Kidney tubule cell (primary cell): ENCODE measurements around the gene CLASP1.
"Not testable (repeated sequence)": the region's sequence is repeated elsewhere in the genome, so short reads cannot be mapped to it uniquely, and the experiment has no call there.

Experiments used
- DNase-seq: peaks from one replicate; pipeline ENCODE4 v3.0.0-alpha.2; 2018; ENCODE audit warnings: low spot score

The CLASP1 gene

DNA sequence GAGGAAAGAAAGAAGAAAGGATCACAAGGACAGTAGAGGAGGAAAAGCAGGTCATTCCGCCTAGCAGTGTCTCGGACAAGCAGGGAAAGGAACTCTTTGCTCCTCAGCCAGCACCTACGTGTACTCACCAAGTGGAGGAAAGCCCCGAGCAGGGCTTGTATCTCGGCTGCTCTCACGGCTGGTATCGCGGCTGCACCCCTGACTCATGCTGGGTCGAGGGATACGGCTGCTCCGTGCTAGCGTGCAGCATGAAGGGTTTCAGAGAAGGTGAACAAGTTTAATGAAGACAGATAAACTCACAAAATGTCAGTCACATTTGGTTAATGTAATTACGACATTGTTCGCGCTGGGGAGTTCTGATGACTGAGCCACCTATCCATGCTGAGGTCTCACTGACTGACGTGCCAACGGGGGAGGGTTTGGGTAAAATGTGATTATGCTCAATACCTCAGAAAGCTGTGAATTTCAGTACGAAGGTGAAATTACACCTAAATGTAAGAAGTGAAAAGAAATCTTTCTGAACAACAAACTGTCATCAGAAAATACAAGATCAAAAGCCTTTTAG is 230.7 kb downstream of the CLASP1 start:
- no peak for DNase-seq

DNA sequence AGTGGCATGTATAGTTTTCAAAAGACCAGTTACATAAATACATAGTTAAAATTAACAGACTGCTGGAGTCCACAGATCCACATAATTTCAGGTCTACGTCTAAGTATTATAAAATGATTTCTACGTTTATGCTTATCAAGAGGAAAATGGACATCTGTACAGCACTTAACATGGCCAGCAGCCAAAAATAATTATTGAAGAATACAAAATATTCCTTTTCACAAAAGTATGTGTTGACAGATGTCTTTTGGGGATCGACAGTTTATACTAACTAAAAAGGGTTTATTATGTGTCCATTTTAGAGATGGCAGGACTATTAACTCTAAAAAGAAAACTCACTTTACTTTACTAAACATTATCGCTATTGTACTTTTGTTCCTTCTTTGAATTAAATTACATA is 231.4 kb downstream of the CLASP1 start:
- no peak for DNase-seq

DNA sequence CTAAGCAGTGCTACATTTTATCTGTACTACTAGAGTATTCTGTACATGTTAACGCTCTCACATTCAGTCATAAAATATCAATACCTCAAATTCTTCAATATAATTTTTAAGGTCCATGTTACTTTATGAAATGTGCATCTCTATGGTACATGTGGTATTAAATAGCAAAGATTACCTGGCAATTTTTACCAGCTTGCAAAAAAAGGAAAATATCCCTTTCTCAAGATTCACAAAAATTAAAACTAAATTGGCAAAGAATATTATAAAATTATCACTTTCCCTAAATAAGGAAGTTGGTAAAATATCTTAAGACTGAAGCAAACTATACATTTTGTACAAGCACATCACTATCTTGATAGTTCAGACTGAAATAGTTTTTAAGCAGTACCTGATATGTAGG is 233.5 kb downstream of the CLASP1 start:
- DNase-seq = no peak

DNA sequence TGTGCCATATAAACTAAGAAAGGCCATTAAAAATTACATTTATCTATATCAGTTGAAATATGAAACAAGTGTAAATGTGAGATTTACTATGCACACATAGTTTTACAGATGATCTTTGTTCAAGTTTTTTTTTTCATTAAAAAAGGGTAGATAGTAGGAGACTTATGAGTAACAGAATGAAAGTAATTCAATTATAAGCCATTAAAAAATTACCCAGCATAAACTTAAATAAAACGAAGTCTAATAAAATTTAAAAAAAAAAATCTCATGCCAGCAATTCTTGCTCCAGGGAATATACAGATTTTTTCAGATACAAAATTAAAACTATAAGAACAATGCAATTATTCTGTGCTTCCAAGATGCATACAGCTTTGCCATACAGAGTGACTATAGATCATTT is 236.9 kb downstream of the CLASP1 start:
- no peak for DNase-seq

DNA sequence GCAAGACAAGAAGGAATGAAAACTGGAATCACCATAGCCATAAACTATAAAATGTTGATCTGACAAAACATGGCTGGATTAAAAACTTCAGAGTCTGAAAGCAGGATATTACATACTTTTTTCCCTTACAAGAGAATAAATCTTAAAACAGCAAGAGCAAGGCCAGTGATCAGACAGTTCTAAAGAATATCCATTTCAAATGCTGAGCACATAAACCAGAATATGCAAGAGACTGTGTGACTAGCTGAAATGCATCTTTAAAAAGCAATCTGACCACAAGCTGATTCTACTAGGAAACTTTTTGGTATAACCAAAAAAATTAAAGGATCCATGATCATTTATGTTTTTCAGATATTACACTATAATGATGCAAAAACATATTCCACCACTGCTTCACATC is 239.3 kb downstream of the CLASP1 start:
- no peak for DNase-seq

DNA sequence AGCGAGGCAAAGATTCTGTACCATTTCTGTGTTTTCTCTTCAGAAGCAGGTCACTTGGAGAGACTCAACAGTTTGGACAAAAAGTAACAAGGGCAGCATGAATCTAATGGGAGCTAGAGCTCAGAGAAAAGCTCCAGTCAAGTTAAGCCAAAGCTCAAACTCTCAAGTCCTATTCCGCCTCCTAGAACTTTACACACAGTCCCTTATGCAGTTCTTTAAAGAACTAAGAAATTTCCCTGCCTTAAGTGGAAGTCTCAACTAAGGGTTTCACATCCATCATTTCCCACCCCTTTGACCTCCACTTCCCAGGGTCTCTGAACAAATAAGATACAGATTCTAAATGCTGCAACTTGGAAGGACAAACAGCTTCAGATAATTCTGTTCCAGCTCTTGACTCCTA is 239.9 kb downstream of the CLASP1 start:
- no peak for DNase-seq

DNA sequence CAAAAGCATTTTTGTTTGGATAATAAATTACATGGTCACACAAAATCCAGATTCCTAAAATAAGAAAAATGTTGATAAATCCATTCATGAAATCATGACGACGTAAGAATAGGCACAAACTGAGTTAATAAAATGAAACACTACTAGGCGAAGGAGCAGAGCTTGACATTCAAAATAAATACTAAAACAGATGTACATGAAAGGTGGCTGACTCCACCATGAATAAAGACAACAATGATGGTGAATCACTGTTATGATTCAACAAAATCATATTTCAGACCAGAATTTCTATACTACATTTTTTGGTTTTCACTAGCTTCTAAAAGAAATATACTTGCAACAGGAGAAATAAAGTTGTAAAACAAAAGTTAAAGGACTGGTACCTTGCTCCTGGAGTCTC is 240.6 kb downstream of the CLASP1 start:
- DNase-seq = no peak

DNA sequence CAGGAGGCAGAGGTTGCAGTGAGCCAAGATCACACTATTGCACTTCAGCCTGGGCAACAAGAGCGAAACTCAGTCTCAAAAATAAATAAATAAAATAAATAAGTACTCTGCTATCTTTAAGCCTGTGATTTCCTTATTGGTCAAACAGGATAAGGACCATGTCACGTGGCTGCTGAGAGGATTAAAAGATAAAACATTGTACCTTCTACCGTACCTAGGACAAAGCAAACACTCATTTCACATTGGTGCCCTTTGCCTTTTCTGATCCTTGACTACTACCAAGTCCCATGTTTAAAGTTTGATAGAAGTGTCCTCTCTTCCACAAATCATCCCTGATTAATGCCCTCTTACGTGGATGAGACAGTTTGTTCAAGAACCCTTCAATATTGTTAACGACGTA is 244.0 kb downstream of the CLASP1 start:
- no peak for DNase-seq

DNA sequence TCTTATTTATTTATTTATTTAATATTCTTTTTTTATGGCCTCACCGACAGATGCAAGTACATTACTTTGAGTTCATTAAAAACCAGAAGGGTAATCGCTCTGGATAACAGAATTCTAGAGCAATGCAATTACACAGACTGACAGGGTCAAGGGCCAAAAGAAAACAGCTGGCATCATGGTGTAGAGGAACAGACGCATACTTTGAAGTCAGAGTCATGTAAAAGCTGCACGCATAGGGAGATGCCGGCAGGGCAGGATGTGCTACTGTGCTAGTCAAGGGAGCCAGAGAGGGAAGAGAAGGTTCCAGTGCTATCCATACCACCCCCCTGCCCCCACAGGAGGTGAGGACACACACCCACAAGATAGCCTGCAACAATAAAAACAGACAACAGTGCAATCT is 249.1 kb downstream of the CLASP1 start:
- DNase-seq = no peak

DNA sequence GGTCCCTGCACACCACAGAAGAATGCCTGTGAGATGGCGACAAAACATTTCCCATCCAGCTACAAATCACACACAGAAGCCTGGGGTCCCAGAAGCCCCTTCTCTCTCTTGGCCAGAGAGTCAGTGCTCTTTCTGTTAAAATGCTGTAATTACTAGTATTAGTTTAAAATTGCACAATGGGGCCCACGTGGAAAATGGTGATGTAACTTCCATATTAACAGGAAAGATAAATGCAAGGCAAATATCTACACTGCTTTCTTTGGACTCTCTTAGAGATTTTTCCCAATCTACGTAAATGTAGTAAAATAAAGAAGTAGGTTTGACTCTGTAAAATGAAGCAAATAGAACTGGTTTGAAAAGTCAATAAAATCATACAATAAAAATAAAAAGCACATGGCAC is 250.4 kb downstream of the CLASP1 start:
- DNase-seq = no peak

DNA sequence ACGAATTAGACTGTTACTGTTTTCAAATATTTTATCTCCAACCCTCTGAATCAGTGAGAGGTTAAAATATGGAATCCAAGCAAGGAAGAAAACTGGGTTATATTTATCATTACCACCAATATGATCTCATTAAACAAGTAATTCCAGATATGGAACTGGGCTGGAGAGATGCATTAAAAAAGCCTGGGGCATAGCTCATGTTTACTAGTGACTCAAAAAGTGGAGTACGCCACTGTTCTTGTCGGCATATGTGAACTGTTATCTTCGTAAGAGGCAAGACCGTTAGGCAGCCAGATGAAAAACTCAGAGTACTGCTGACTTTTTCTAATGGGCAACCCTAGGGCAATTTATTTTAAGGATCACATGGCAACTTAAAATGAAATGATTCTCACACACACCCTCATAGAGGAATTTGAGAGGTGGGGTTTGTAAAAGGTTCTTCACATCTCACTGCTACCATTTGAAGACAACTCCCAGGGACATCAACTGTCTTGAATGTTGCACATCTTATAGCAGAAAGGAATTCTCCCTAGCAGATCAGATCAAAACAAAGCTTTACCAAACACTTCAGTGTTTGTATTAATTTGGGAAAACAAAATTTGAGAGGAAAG is 259.1 kb downstream of the CLASP1 start:
- DNase-seq = no peak

DNA sequence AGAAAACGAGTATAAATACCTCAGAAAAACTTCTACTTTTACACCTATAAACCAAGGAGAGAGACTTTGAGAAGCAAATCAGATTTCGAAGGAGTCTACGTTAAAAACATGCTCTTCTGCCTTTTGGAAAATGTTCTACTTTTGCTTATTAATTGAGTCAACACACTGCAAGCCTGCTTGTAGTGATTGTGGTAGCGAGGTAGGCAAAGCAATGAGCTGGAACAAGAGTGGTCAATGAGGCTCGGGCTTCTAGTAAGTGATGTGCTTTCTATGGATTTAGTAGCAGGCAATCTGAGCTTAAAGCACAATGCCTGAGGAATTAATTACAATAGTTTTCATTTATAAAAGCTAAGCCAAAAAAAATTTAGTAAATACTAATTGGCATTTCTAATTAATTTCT is 260.9 kb downstream of the CLASP1 start:
- DNase-seq = peak; percentile 61

DNA sequence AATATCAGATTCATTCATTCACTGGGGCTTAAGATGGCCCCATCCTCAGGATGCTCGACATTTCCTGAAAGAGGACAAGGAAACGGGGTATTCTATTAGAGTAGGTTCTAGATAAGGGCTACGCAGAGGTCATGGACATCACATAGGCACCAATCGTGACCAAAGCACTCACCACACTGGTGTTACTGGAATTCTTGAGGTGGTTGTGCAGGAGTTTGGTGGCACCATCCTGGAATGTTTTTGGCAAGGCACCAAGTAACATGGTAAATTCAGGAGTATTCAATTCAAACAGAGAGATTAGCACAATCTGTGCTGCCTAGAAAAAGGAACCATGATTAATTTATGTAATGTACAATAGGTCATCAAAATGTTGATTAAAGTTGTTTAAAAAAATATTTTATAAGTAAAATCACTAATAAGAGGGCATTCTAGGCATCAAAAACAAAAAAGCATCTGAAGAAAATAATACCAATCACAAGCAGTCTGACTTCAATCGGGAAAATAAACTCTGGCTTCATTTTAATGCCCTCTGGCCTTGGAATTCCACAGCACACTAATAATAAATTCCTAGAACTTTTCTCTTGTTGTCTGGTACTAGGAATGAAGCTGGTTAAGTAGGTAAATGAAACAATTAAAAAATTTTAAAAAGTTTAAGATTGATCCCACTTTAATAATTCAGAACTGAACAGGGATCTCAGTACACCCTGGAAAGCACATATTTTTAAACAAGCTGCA is 261.5 kb downstream of the CLASP1 start:
- DNase-seq = peak; percentile 20

DNA sequence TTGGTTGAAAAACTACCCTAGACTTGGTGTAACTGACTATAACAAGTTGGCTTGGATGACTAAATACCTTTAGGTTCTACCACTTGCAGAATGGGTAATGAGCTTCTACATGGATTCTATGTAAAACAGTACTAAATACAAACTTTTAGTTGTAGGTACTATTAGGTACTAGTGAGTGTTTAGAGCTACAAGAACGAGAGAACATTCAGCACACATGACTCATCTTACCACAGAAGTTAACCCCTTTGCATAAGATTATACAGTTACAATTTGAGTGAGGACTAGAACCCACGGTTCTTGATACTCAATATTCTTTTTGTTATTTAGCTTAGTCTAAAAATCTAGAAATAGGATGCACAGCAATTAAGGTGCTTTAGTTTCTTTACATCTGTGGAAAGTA is 262.6 kb downstream of the CLASP1 start:
- peak; percentile 57 for DNase-seq

DNA sequence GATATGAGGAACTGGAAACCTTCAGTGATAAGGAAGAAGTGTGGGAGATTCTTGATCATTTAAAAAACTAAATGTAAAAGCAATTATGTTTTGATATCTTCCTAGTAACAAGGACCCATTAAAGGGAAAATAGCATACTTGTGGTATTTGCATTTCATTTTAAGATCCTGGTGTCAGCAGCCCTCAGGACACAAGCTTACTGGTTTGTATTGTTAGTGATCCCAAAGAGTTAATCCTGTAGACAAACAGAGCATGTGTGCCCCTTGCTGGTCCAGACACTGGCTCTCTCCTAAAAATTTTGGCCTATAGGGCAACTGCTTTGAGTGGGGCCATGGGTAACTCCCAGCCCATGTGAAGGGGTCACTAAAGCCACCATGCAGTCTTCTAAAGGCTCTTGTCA is 263.2 kb downstream of the CLASP1 start:
- no peak for DNase-seq

DNA sequence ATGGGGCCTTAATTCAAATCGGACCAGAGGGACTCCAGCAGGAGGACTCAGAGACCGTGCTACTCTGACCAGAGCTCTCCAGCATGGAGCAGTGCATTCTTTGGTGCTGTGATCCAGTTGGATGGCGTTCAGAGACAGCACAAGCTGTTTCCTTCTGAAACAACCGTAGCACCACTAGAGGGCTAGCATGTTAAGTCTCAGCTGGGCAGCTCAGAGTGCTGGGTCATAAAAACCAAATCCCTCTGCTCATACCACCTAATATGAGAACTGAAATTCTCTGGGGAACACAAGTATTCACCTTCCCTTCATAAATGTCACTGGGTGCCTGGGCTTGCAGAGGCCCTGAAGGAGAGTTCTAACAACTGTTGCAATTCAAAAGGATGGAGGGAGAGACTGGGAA is 266.5 kb downstream of the CLASP1 start:
- no peak for DNase-seq

DNA sequence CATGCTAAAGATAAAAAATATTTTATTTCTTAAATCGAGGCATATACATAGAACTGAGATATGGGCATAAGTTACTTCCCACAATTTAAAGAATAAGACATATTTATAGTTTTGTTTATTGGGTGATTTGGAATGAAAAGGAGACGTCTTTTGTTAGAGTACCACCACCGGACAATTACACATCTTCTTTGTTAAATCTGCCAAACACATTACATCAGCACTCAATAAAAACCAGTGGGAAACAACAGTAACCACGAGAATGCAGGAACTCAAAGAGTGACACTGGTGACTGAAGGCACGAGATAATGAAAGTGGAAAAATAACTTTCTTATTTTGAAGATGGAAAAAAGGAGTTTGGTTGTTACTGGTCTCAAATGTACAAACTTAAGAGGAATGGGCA is 271.6 kb downstream of the CLASP1 start:
- DNase-seq = peak; percentile 33

DNA sequence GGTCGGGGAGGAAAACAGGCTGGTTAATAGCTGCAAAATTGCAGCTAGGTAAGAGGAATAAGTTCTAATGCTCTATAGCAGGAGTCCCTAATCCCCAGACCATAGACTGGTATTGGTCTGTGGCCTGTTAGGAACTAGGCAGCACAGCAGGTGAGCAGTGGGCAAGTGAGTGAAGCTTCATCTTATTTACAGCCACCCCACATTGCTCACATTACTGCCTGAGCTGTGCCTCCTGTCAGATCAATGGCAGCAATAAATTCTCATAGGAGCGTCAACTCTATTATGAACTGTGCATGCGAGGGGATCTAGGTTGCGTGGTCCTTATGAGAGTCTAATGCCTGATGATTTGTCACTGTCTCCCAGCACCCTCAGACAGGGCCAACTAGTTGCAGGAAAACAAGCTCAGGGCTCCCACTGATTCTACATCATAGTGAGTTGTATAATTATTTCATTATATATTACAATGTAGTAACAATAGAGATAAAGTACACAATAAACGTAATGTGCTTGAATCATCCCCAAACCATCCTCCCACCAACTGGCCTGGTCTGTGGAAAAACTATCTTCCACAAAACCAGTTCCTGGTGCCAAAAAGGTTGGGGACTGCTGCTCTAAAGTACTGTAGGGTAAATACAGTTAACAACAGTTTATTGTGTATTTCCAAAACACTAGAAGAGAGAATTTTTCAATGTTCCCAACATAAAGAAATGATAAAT is 272.6 kb downstream of the CLASP1 start:
- no peak for DNase-seq

DNA sequence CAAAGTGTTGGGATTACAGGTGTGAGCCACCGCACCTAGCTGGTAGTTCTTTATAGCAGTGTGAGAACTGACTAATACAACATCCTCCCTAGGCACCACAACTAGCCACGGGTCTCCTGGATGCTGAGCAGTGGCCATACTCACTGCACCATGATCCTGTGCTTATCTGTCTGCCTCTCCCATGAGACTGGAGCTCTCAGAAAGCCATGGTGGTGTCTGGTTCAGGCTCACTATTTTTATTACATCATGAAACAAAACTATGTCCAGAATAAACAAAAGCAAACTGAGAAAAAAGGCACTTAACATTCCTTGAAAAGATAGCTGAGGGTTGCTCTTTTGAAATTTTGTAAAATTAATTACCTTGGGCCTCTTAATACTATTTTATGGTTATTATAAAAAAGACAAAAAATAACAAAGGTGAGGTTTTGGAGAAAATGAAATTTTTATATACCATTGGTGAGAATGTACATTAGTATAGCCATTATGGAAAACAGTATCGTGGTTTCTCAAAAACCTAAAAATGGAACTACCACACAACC is 273.6 kb downstream of the CLASP1 start:
- no peak for DNase-seq

DNA sequence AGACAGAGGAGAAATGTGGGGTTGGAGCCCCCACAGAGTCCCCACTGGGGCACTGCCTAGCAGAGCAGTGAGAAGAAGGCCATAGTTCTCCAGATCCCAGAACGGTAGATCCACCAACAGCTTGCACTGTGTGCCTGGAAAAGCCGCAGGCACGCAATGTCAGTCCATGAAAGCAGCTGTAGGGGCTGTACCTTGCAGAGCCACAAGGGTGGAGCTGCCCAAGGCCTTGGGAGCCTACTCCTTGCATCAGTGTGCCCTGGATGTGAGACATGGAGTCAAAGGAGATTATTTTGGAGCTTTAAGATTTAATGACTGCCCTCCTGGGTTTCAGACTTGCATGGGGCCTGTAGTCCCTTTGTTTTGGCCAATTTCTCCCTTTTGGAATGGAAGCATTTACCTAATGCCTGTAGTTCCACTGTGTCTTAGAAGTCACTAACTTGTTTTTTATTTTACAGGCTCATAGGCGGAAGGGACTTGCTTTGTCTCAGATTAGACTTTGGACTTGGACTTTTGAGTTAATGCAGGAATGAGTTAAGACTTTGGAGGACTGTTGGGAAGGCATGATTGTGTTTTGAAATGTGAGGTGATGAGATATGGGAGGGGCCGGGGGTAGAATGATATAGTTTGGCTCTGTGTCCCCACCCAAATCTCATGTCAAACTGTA is 274.7 kb downstream of the CLASP1 start:
- not testable (repeated sequence) for DNase-seq

DNA sequence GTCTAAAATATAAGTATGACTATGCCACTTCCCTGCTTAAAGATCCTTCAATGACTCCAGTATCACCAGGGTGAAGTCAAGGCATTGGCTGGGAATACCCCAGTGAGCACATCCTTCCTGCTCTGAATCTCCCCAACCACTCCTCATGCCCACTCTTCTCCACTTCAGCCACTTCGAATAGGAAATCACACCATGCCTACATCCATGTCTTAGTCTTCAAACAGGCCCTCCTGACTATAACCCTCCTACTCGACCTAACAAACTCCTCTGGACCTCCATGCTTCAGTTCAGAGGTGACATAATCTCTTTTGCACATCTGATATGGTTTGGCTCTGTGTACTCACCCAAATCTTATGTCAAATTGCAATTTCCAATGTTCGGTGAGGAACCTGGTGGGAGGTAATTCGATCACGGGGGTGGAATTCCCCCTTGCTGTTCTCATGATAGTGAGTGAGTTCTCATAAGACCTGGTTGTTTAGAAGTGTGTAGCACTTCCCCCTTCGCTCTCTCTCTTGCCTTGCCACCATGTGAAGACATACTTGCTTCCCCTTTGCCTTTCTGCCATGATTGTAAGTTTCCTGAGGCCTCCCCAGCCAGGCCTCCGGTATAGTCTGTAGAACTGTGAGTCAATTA is 276.4 kb downstream of the CLASP1 start:
- no peak for DNase-seq

DNA sequence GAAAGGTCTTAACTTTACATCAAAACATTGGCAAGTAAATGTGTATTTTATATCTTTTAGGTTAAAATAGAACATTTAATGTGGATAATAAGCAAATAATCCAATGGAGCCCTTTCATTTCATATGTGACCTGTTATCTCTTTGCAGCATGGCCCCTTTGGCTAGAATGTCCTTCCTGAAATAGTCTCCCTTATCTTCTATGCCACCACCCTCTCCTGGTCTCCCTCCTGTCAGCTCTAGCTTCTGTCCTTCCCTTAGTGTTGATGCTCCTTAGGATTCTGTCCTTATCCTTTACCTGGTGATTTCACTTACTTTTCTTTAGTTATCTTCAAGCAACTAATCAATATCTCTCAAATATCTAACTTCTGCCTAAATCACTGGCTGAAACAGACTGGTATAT is 277.2 kb downstream of the CLASP1 start:
- no peak for DNase-seq
